Motor neuron (in vitro differentiated cells): ENCODE results near the gene ACTL8. TPM values are rescaled to one million over a fixed set of nuclear protein-coding genes. Genes with fewer than 3 reads are reported as not detected.

ENCODE experiments used
- ATAC-seq, 8 experiments: fragments of 200-7000 bp; cut with Tn5 transposase; replicated peaks in 6 of 8; 2 replicates each; pipeline ENCODE4 v1.8.0; 2021; ENCODE audit warnings: mild to moderate bottlenecking in 8 of 8, moderate library complexity in 8 of 8
- H3K27ac ChIP-seq, 2 donors: fragments of 250-450 bp; sonication (Bioruptor Pico); 2 replicates each; pipeline ENCODE4 v1.9.0; 2021; ENCODE audit warnings: antibody characterized with exemption in 2 of 2, mild to moderate bottlenecking in 2 of 2, moderate library complexity in 1 of 2
- H3K4me1 ChIP-seq, 2 donors: fragments of 250-450 bp; sonication (Bioruptor Pico); replicated peaks in 1 of 2; 2 replicates each; pipeline ENCODE4 v1.6.1; 2021; ENCODE audit warnings: antibody characterized with exemption in 2 of 2, mild to moderate bottlenecking in 2 of 2, moderate library complexity in 1 of 2
- H3K4me3 ChIP-seq, 5 donors: fragments of 250-450 bp; sonication (Bioruptor Pico); 2 replicates each; pipeline ENCODE4 v1.9.0; 2021; ENCODE audit warnings: antibody characterized with exemption in 5 of 5, mild to moderate bottlenecking in 5 of 5, moderate library complexity in 4 of 5
- WGBS, 10 experiments: fragments of 450-650 bp; shearing (Covaris generic); methylation state at CpG; one replicate each; pipeline ENCODE4 v1.0.0; 2022; 5-methylcytosine and 5-hydroxymethylcytosine counted together
- in situ Hi-C, 9 experiments: fragments of 400-800 bp; cut with MboI; loops; one replicate each; pipeline ENCODE4 v1.15.0; 2021; ENCODE audit warnings: low sequenced_read_pairs in 9 of 9, low pct_unique_long_range_greater_than_20kb in 2 of 9; ENCODE audit not compliant: unreplicated experiment in 9 of 9
- total RNA-seq, 8 experiments: library from RNA; unstranded; fragments of 300-600 nt; gene quantifications; 2 replicates each; pipeline versions ENCODE4 v1.2.3 to v1.2.4, GENCODE V29; 2022

The ACTL8 gene
- total RNA-seq: 10 to 100 TPM in 2 of 8 experiments, 1 to 10 TPM in 2, under 1 TPM in 3, not detected in 1; 0.11 to 42.2 (median 1.3) TPM

GRCh38 chr1:17755120-17755519 lies at the start of gene ACTL8:
Gene ACTL8, plus strand, starts transcription at chr1:17755333. Its CDS starts 67,676 bp downstream, at chr1:17823009.
- 12 to 100% (median 45%) methylated on average over 1 to 10 of the region's 12 CpGs; no CpG with 5 or more reads in 1 of the 10 experiments for WGBS, 10 experiments
- Histone ChIP-seq H3K27ac (no peak within 1 kb of the TSS), H3K4me1 (peaks cover 6 to 7% of the 10 kb centered on the region in 2 donors), H3K4me3 (no peak within 1 kb of the TSS)
- peak in 5 of 8 experiments; percentile 18 to 64 (median 58) for ATAC-seq
- in situ Hi-C loops: no loop called here

- in situ Hi-C loops: no loop called here
- Histone ChIP-seq H3K27ac (no peak overlapping the region), H3K4me1 (peaks cover 12 to 17% of the 10 kb centered on the region in 2 donors), H3K4me3 (no peak overlapping the region)
- WGBS, 10 experiments: 21 to 80% (median 58%) methylated on average over 1 to 10 of the region's 10 CpGs; no CpG with 5 or more reads in 1 of the 10 experiments
- no peak for ATAC-seq
Measured at GRCh38 chr1:17706445-17706844, 48.7 kb upstream of the ACTL8 start.

GRCh38 chr1:17709981-17710380 lies 45.2 kb upstream of the ACTL8 start:
- ATAC-seq: no peak
- WGBS, 10 experiments: 0 to 100% (median 65%) methylated on average over 1 to 3 of the region's 3 CpGs
- Histone ChIP-seq H3K4me3 (no peak overlapping the region), H3K27ac (no peak overlapping the region), H3K4me1 (peaks cover 3 to 17% of the 10 kb centered on the region in 2 donors)
- in situ Hi-C loops: no loop called here

GRCh38 chr1:17710889-17711576 lies 44.1 kb upstream of the ACTL8 start:
- H3K27ac ChIP-seq: no peak overlapping the region
- in situ Hi-C loops: no loop called here
- peaks cover 3 to 17% of the 10 kb centered on the region in 2 donors for H3K4me1 ChIP-seq
- ATAC-seq: no peak
- H3K4me3 ChIP-seq: no peak overlapping the region
- 0 to 100% (median 86%) methylated on average over 1 to 4 of the region's 4 CpGs; no CpG with 5 or more reads in 3 of the 10 experiments for WGBS, 10 experiments

GRCh38 chr1:17711577-17711910 lies 43.6 kb upstream of the ACTL8 start:
- Histone ChIP-seq H3K4me1 (peaks cover 3 to 17% of the 10 kb centered on the region in 2 donors), H3K27ac (no peak overlapping the region), H3K4me3 (no peak overlapping the region)
- in situ Hi-C loops: no loop called here
- no peak for ATAC-seq

- H3K27ac ChIP-seq: peak overlapping the region in 1 of 2 donors; percentile 16
- peaks cover 3 to 18% of the 10 kb centered on the region in 2 donors for H3K4me1 ChIP-seq
- H3K4me3 ChIP-seq: no peak overlapping the region
- in situ Hi-C loops: no loop called here
- no peak for ATAC-seq
- WGBS, 10 experiments: 87 to 100% (median 93%) methylated on average over 1 to 5 of the region's 5 CpGs; no CpG with 5 or more reads in 3 of the 10 experiments
Measured at GRCh38 chr1:17711941-17712340, 43.2 kb upstream of the ACTL8 start.

GRCh38 chr1:17713993-17714392 lies 41.1 kb upstream of the ACTL8 start:
- Histone ChIP-seq H3K27ac (no peak overlapping the region), H3K4me1 (peaks cover 11 to 31% of the 10 kb centered on the region in 2 donors), H3K4me3 (no peak overlapping the region)
- in situ Hi-C loops: no loop called here
- 17 to 100% (median 94%) methylated on average over 1 to 5 of the region's 5 CpGs; no CpG with 5 or more reads in 6 of the 10 experiments for WGBS, 10 experiments
- no peak for ATAC-seq

GRCh38 chr1:17717594-17718535 lies 37.3 kb upstream of the ACTL8 start:
- 30 to 85% (median 64%) methylated on average over 5 to 15 of the region's 25 CpGs; no CpG with 5 or more reads in 5 of the 10 experiments for WGBS, 10 experiments
- in situ Hi-C loops: no loop called here
- Histone ChIP-seq H3K4me1 (peaks cover 11 to 20% of the 10 kb centered on the region in 2 donors), H3K27ac (peak overlapping the region in 1 of 2 donors; percentile 77), H3K4me3 (no peak overlapping the region)
- ATAC-seq: peak in 5 of 8 experiments; percentile 59 to 91 (median 90)

- Histone ChIP-seq H3K4me1 (peaks cover 9 to 14% of the 10 kb centered on the region in 2 donors), H3K4me3 (no peak overlapping the region), H3K27ac (no peak overlapping the region)
- WGBS, 10 experiments: 83 to 100% (median 97%) methylated on average over 1 to 4 of the region's 5 CpGs; no CpG with 5 or more reads in 4 of the 10 experiments
- in situ Hi-C loops: no loop called here
- no peak for ATAC-seq
Measured at GRCh38 chr1:17719874-17720273, 35.3 kb upstream of the ACTL8 start.

- H3K27ac ChIP-seq: no peak overlapping the region
- WGBS, 10 experiments: 67 to 100% (median 94%) methylated on average over 1 to 2 of the region's 2 CpGs; no CpG with 5 or more reads in 3 of the 10 experiments
- no peak for ATAC-seq
- H3K4me3 ChIP-seq: no peak overlapping the region
- peaks cover 9 to 14% of the 10 kb centered on the region in 2 donors for H3K4me1 ChIP-seq
- in situ Hi-C loops: no loop called here
Measured at GRCh38 chr1:17721444-17721843, 33.7 kb upstream of the ACTL8 start.

- WGBS, 10 experiments: 20 to 61% (median 44%) methylated on average over 1 to 5 of the region's 6 CpGs; no CpG with 5 or more reads in 5 of the 10 experiments
- no peaks in the 10 kb centered on the region for H3K4me1 ChIP-seq
- no peak overlapping the region for H3K4me3 ChIP-seq
- no peak for ATAC-seq
- in situ Hi-C loops: no loop called here
- H3K27ac ChIP-seq: no peak overlapping the region
Measured at GRCh38 chr1:17723684-17724083, 31.4 kb upstream of the ACTL8 start.

- no peak overlapping the region for H3K27ac ChIP-seq
- no peaks in the 10 kb centered on the region for H3K4me1 ChIP-seq
- WGBS, 10 experiments: 66 to 100% (median 85%) methylated on average over 1 to 6 of the region's 6 CpGs; no CpG with 5 or more reads in 6 of the 10 experiments
- in situ Hi-C loops: no loop called here
- no peak for ATAC-seq
- no peak overlapping the region for H3K4me3 ChIP-seq
Measured at GRCh38 chr1:17724150-17724549, 31.0 kb upstream of the ACTL8 start.
